HG02642 (cell line): ENCODE measurements around the gene ATMIN.

Experiments
- ATAC-seq: cut with Tn5 transposase; IDR thresholded peaks from one replicate; pipeline ENCODE4 v1.9.1; 2021; ENCODE audit warnings: mild to moderate bottlenecking; ENCODE audit not compliant: unreplicated experiment, poor library complexity

The ATMIN gene

DNA sequence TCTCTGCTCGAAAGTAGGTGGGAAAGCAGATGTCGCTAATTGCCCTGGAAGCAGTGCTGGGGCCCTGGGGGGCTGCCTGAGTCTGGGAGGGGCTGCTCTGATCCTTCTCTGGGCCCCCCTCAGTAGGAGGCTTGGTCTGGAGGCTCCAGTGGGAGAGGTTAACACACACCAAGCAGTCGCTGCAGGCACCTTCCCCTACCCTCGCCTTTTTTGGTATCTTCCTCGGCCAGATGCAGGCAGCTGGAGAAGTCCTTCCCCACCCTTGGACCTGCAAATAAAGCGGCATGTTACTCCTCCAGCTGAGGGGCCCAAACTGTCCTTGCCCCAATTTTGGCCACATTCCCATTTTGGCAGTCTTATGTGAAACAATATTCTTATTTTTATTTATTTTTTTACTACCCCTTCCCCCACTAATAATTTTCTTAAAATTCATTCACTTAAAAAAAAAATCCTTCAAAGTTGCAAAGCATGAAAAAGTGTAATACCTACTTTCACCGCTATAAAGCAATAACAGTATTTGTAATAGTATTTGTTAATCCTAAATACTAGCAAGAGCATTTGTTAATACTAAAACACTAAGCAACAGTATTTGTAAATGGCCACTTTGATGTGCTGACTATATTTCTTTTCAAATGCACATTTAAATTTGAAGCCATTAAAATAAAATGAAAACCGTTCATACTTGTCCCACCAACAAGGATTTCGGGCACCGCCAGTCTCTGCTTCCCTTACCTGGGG lies 26.4 kb downstream of the ATMIN start:
- ATAC-seq = no peak

DNA sequence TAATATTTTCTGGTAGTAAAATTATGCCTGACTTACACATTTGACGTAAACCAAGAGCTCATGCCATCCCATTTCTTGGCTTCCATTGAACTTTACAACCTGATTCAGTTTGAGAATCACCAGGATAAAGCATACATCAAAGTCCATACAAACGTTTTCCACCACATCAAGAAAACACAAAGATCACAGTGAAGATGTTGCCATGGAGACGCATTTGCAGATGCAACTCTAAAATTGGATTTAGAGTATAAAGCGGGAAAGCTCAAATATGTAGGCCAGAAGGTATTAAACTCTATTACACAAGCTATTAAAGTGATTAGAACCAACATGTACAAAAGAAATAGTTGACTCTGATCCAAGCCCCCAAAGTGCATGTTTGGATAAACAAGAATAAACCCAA lies 31.0 kb downstream of the ATMIN start:
- ATAC-seq = no peak

DNA sequence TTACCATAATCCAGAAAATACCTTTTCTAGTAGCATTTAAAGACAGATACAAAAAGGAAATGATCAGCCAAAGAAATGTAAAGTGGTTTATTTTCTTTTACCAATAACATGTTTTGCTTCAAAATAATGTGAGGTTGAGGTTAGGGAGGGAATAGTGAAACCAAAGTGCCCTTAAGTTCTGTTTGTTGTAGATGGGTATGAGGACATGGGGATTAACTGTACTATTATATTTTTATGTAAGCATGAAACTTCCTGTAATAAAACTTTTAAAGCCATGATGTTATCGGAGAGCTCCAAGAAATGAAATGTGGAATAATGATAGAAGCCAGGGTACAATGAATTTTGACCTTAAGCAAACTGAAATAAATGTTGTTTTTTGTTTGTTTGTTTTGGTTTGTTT lies 31.5 kb downstream of the ATMIN start:
- no peak for ATAC-seq

DNA sequence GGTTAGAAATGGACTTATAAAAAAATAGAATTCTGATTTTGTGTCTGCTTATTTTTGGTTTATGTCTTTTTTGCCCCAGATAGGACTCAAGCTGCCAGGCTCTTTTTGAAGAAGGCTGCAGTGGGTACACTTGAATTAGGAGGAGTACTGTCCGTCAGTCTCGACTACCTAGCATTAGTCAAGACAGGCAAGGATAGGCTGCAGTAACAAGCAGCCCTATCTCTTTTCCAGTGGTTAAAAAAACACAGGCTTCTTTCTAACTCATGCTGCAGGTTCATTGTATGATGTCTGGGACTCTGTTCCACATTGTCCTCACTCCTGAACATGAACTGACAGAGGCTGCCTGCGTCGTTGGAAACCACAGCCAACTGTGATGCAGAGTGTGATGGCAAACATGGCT lies 33.4 kb downstream of the ATMIN start:
- ATAC-seq = no peak

DNA sequence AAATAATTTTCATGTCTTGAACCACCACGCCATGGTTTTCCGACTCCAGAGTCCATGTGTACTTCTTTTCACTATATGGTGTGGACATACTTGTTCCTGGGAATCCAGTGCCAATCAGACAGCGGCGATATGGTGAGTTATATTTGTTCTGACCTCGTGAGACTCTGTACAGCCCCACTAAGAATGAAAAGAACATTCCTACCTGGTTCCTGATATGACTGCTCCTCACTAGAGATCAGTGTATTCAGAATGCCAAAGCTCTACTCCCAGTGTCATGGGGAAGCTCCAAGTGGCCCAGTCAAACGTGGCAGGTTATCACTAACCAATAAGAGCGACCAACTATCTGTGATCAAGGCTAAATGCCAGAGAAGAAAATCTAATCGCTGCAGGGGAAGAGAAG lies 35.3 kb downstream of the ATMIN start:
- no peak for ATAC-seq

DNA sequence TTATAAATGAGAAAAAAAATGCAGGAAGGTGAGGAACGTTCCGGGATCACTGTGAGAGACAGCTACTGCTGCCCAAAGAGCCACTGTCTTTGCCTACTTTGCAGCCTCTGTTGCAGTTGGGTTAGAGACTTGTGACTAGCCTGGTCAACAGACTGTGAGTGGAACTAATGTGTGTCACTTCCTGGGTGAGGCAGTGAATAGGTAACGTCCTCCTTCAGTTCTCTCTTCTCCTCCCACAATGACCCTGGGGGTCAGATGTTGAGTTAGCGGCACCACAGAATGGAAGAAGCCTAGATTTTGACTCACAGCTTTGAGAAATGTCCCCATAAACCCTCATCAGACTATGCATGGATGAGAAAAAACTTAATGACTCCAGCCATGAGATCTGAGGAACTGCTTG lies 36.2 kb downstream of the ATMIN start:
- ATAC-seq = no peak

DNA sequence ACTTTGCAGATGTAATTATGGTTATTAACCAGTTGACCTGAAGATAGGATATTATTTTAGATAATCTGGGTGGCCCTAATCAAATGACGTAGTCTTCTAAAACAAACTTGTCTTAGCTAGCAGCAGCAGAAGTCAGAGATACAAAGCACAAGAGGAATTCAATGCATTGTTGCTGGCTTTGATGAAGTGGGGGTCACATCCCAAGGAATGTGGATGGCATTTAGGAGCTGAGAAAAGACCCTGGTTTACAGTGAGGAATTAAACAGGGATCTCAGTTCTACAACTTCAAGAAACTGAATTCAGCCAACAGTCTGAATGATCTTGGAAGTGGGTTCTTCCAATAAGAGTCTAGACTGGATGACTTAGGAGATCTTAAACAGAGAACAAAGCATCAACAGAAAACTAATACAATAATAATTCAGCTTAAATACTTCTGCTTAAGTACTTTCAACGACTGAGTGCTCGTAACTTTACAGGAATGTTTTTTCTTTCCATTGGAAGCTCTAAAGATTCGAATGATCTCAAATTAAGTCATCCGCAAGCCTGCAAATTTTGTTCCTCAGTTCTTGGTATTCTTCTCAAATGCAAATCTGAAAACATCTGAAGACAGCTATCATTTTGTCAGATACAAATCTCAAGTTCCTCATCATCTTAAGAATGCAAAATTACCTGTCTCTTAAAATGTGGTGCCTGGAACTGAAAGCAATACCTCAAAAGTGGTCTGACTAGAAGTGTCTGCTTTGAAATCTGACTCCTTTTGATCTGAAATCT lies 38.1 kb downstream of the ATMIN start:
- ATAC-seq = no peak

DNA sequence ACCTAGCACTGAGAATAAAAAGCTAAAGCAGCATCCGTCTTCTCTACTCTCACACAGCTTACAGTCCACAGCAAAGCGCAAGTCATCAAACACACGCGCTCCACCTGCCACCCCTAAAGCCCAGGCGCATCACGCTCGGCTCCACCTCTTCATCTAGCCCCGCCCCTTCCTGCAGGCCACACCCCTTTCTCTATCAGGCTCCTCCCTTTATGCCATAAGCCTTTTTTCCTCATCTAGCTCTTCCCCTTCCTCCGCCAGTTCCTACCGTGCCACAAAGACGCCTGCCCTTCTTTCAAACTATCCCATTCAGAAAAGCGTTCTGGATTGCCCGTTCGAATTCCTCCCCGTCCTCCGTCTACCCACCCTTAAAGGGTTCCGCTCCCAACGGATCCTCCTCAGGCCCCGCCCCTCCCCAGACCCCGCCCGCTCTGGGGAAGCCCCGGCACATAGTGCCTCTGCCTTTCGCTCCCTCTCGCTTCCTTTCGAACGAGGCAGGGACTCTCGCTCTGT lies 41.0 kb downstream of the ATMIN start:
- ATAC-seq = peak; percentile 85

DNA sequence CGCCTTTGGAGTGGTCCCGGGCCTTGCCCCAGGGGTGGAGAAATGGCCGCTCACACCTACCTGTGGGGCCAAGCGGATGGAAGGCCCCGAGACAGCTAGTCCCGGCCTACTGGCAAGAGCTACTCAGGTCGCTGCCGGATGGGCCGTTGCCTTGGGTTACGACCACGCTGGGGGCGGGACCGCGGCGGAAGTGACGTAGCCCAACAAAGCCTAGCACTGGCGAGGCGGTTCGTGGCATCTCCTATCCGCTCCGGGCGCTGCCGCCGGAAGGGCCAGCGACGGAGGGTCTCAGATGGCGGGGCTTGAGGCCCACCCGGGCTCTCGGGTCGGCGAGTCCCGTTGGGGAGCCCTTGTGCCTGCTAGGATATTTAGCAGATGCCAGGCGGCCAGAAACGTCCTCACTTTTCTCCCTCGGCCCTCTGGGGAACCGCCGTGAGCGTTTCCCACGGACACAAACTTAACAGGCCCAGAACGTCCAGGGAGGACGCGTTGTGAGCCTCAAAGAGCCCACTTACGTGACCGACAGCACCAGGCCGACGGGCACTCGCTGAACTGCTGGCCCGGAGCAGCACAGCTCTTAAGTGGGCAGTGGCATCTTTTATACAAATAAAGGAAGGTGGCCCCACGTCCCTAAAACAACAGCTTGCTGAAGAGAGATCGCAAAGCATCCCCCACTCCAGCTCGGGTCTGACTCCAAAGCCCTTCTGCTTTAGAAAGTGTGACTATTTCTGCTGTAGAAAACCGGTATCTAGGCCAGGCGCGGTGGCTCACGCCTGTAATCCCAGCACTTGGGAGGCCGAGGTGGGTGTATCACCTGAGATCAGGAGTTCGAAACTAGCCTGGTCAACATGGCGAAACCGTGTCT lies 41.7 kb downstream of the ATMIN start, which contains the start of gene C16orf46:
Gene C16orf46 (minus strand): TSS at position 163 of the 865 bp plus-strand sequence. CDS start 13,283 bp downstream, outside the sequence.
- peak; percentile 97 for ATAC-seq

DNA sequence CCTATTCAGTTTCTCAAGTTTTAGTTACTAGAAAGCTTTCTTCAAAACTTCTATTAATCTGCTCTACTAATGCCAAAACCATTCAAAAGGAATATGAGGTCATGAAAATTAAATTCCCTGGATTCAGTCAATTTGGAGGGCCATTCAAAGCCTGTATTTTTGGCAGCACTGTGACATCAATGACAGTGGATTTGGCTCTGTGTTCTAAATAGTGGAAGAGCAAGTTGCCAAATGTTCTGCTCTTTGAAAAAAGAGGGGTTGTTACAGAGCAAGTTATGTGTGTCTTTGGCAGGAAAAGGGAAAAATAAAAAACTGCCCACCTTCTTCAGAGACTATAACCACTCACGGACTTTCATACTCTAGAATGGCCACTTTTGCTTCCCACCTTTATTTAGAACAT lies 44.6 kb downstream of the ATMIN start:
- ATAC-seq = no peak

DNA sequence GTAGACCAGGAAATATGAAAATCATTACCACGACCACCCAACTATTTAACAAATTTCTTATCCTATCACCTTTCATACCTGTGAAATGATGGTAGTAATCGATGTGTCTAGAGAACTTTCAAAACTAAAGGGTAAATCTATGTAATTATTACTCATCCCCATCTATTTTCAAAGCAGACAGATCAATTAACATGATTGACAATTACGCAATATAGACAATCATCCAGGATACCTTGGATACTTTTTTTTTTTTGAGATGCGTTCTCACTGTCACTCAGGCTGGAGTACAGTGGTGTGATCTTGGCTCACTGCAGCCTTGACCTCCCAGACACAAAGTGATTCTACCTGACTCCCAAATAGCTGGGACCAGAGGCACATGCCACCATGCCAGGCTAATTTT lies 45.4 kb downstream of the ATMIN start:
- no peak for ATAC-seq

DNA sequence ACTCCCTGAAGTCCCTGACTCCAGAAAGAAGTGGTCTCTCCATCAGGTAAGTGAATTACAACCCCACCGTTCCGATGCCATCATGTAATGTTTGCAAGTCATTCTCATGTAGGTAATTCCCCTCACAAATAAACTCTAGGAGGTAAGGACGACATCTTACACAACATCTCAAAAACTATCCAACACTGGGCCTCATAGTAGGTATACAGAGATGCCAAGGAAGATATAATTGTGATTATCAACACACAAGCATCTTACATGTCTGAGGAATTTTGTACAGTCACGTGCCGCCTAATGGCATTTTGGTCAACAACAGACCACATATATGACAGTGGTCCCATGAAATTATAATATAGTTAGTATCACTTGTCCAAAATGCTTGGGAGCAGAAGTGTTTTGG lies 53.2 kb downstream of the ATMIN start:
- no peak for ATAC-seq

DNA sequence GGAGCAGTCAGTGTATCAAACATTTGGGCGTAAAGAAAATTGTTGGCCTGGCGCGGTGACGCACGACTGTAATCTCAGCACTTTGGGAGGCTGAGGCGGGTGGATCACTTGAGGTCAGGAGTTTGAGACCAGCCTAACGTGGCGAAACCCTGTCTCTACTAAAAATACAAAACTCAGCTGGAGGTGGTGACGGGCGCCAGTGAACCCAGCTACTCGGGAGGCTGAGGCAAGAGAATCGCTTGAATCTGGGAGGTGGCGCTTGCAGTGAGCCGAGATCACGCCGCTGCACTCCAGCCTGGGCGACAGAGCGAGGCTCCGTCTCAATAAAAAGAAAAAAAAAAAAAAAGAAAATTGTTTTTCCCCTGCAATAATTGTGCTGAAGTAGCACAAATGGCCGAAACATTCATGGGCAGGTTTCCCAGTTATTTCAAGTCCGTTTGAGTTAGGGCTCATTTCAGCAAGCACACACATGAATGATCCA lies 59.2 kb downstream of the ATMIN start:
- no peak for ATAC-seq

DNA sequence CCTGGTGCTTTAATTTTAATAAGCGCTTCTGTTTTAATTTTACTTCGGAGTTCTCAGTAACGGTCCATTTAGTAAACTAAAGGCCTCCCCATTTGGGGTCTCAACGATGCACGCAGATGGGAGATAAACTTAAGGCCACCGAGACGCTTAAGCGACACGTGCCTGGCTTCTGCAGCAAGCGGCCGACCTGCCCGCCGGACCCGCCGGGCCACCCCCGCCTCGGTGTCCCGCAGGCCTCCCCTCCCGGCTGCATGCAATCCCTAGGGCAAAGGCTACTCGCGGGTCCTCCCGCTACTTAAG lies 60.0 kb downstream of the ATMIN start:
- ATAC-seq = peak; percentile 14

DNA sequence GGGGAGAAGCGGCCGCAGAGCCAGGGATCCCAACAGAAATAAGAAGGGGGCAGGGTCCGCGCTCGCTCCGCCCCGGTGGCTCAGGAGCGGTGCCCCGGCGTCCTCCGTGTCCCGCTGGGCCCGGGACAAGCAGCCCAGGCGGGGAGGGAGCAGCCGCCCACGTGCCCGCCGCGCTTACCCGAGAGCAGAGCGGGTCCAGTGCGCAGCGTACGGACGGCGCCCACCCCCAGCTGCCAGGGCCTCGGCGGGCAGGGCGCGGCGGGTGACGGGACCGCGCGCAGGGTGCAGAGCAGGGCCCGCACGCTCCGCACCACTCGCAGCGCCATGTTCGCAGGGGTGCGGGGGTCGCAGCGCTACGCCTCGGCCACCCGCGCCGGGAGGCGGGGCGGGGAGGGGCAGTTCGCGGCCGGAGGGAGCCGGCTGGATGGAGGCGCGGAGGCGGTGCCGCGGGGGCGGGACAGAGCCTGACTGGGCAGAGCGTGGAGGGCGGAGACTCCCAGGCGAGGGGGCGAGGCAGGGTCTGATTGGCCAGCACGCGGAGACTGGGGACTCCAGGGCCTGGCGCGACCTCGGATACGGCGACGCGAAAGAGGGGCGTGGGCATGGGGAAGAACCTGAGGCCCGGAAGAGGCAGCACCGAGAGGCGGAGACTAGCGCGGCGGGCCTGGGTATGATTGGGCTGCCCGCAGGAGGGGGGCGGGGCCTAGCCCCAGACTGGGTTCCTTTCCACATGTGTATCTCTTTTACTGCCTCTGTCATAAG lies 60.5 kb downstream of the ATMIN start, which contains the start of gene GCSH:
Gene GCSH (minus strand): TSS at position 443 of the 762 bp plus-strand sequence. CDS start 117 bp downstream, at position 326.
- ATAC-seq = peak; percentile 99

DNA sequence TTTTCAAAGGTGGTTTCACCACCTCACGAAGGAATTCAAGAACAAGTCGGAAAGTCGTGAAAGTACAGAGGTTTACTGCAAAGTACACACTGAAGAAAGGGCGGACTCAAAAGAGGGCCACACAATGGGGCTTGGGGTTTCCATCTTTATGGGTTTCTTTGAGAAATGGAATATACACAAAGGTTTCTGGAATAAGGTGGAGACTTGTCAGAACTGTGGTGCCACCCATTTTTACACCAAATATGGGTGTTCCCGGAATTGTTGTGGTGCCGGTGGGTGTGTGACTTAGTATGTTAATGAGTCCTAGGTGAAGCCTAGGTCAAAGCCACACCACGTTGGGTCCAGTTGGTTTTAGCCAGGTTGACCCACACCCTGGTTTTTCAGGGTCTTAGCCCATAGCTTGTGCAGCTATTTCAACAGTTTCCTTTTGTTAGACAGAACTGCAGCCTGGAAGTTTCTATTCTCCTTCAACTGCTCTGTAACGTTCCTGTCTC lies 61.1 kb downstream of the ATMIN start:
- ATAC-seq = no peak
